HUES6 (cell line): ENCODE results near the gene SIRPA.

ENCODE experiments used
- H3K27ac ChIP-seq: 2 replicates; pipeline ENCODE4 v1.7.0; 2013; ENCODE audit warnings: low read depth, mild to moderate bottlenecking, low read length, inconsistent platforms
- H3K27me3 ChIP-seq: 2 replicates; pipeline ENCODE4 v1.6.1; 2013; ENCODE audit warnings: low read length; ENCODE audit not compliant: control insufficient read depth, insufficient read depth
- H3K36me3 ChIP-seq: 2 replicates; pipeline ENCODE4 v1.6.1; 2013; ENCODE audit warnings: low read length; ENCODE audit not compliant: control insufficient read depth, insufficient read depth
- H3K4me1 ChIP-seq: 2 replicates; pipeline ENCODE4 v1.6.1; 2013; ENCODE audit warnings: low read length; ENCODE audit not compliant: control insufficient read depth, insufficient read depth
- H3K4me3 ChIP-seq: 2 replicates; pipeline ENCODE4 v1.5.1; 2013; ENCODE audit warnings: low read depth, low read length
- H3K9ac ChIP-seq: one replicate; pipeline ENCODE4 v1.6.1; 2013; ENCODE audit warnings: mild to moderate bottlenecking, low read length
- H3K9me3 ChIP-seq: 2 replicates; pipeline ENCODE4 v1.6.1; 2013; ENCODE audit warnings: low read depth, low read length; ENCODE audit not compliant: control insufficient read depth, insufficient read depth

Gene SIRPA

DNA sequence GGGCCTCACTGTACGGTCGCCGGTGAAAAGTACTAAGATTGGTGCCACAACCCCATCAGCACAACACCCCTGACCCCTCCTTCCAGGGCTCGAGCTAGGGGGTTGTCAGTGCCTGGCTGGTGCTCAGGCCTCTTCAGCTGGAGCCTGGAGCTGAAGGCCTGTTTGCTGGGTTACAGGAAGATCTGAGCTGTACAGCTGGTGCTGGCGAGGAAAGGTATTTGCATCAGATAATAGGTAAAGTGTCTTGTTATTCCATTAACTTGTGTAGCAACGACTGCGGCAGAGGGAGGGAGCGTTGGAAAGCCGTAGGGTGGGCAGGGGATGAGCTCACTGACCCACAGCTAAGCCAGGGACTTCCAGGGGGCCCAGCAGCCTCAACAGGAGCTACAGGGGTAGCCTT lies 15.8 kb upstream of the SIRPA start:
- Histone ChIP-seq H3K9me3 (no peaks in the 10 kb centered on the region), H3K4me1 (peaks cover 10% of the 10 kb centered on the region), H3K27me3 (no peaks in the 10 kb centered on the region), H3K9ac (no peak overlapping the region), H3K36me3 (no peaks in the 10 kb centered on the region), H3K27ac (no peak overlapping the region), H3K4me3 (no peak overlapping the region)

DNA sequence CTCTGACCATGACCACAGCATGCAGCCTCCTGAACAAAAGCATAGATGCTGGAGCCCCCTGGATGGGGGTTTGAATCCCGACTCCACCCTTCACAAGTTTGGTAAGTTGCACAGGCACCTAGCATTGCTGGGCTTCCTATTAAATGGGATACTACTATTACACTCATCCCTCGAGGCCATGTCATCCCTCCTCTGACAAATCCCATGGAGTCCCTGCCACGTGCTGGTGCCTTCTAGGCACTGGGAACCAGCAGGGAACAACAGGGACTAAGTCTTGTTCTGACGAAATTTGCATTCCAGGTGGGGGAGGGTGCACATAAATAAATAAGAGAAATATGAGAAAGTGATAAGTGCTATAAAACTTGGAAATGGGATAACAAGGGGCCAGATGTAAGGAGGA lies 15.3 kb upstream of the SIRPA start:
- Histone ChIP-seq H3K36me3 (no peaks in the 10 kb centered on the region), H3K27ac (no peak overlapping the region), H3K27me3 (no peaks in the 10 kb centered on the region), H3K9ac (no peak overlapping the region), H3K4me1 (peaks cover 10% of the 10 kb centered on the region), H3K9me3 (no peaks in the 10 kb centered on the region), H3K4me3 (no peak overlapping the region)

DNA sequence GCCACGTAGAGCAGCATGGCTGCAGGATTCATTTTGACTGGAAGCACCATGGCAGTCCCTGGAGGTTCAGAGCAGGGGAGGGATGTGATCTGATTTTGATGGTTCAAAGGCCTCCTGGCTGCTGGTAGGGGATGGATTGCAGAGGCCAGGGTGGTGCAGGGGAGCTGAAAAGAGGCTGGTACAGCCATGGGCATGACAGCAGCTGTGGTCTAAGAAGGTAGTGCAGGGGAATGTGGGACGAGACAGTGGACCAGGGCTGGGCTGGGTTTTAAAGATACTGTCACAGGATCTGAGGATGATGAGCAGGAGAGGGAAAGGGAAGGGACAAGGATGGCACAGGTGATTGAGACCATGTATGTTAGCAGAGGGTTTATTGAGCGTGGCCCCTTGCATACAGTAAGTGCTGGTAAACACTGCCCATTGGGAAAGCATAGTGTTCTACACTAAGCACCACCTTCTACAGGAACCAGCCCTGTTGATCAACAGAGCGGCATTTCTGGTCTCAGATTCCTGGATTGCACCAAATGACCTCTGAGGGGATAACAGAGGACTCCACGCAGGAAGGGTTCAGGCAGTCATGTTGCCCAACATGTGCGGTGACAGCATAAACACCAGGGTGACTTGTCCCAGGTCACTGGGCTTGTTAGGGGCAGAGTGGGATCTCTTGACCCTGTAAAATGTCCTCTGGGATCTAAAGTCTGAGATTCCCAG lies 14.5 kb upstream of the SIRPA start:
- H3K27me3 ChIP-seq = no peaks in the 10 kb centered on the region
- H3K9ac ChIP-seq = no peak overlapping the region
- peaks cover 10% of the 10 kb centered on the region for H3K4me1 ChIP-seq
- no peaks in the 10 kb centered on the region for H3K36me3 ChIP-seq
- no peaks in the 10 kb centered on the region for H3K9me3 ChIP-seq
- no peak overlapping the region for H3K27ac ChIP-seq
- no peak overlapping the region for H3K4me3 ChIP-seq

DNA sequence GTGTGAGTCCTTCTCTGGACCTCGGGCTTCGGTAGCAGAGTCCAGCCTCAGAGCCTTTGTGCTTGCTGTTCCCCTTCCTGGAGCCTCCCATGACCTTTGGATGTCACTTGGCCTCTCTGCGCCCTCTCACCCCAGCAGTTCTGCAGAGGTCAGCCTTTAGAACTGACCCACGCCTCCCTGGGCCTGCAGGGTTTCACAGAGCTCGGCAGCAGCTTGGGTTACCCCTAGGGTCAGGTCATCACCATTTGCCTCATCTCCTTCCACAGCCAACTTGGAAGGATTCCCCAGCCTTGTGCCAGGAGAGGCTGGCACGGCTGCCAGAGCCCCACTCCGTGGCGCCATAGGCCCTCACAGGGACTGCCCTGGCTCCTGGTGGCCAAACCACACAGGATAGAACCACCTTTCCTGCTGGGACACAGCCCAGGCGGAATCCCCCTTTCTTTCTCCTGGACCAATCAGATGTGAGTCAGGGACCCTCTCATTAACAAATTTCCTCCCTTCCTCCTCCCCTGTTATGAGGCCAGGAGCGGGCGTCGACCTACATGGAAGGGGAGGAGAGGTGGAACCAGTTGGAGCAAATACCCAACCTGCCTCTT lies 13.9 kb upstream of the SIRPA start:
- Histone ChIP-seq H3K9me3 (no peaks in the 10 kb centered on the region), H3K27me3 (no peaks in the 10 kb centered on the region), H3K4me1 (peaks cover 10% of the 10 kb centered on the region), H3K27ac (no peak overlapping the region), H3K36me3 (no peaks in the 10 kb centered on the region), H3K4me3 (no peak overlapping the region), H3K9ac (no peak overlapping the region)

DNA sequence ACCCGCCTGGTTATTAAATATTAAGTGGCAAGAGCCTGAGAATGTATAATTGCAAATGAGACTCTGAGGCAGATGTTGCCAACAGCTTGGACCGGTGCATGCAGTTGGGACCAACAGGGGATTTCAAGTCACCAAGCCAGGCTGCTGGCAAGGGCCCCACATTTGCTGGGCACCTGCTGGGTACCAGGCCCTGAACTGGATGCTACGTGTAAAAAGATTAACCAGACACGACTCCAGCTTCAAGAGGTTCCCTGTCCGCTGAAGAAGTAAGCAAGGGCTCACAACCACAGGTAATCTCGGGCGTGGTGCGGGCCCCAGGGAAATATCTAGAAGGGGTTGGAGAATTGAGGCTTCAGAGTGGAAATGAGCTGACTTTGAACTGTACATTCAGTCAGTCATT lies 13.2 kb upstream of the SIRPA start:
- H3K27ac ChIP-seq = no peak overlapping the region
- H3K27me3 ChIP-seq = no peaks in the 10 kb centered on the region
- no peak overlapping the region for H3K4me3 ChIP-seq
- peaks cover 10% of the 10 kb centered on the region for H3K4me1 ChIP-seq
- no peaks in the 10 kb centered on the region for H3K36me3 ChIP-seq
- H3K9ac ChIP-seq = no peak overlapping the region
- no peaks in the 10 kb centered on the region for H3K9me3 ChIP-seq

DNA sequence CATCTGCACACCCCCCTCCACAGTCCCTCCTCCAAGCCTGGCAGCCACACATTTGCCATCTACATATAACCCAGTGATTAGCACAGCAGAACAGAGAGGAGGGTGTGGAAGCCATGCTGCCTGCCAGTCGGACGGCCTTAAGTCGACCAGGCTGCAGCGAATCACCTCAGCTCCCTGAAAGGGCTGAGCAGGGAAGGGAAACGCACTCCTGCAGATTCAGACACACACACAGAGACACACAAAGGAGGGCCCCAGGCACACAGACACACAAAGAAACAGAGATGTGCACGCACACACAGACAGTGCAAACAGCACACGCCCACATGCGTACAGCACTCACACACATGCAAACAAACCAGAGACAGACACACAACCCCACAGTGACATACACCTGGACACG lies 11.2 kb upstream of the SIRPA start:
- H3K36me3 ChIP-seq = no peaks in the 10 kb centered on the region
- H3K27me3 ChIP-seq = no peaks in the 10 kb centered on the region
- peaks cover 12% of the 10 kb centered on the region for H3K4me1 ChIP-seq
- no peak overlapping the region for H3K27ac ChIP-seq
- no peaks in the 10 kb centered on the region for H3K9me3 ChIP-seq
- no peak overlapping the region for H3K9ac ChIP-seq
- no peak overlapping the region for H3K4me3 ChIP-seq

DNA sequence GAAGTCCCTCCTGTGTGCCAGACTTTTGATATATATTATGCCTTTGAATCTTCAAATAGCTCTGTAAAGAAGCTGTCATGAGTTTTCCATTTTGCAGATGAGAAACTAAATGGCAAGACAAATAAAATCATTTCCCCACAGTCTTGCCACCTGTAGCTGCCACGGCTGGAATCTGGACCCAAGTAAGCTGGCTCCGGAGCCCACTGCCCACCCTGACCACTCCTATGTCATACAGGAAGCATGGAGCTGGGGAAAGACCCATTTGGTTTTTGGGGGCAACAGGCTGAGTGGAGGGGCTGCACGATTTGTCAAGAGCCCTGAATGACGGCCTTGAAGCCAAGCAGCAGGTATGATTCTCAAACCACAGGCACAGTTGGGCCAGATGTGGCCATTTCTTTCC lies 10.0 kb upstream of the SIRPA start:
- Histone ChIP-seq H3K9me3 (no peaks in the 10 kb centered on the region), H3K9ac (no peak overlapping the region), H3K27ac (no peak overlapping the region), H3K4me1 (peaks cover 18% of the 10 kb centered on the region), H3K27me3 (no peaks in the 10 kb centered on the region), H3K4me3 (no peak overlapping the region), H3K36me3 (no peaks in the 10 kb centered on the region)

DNA sequence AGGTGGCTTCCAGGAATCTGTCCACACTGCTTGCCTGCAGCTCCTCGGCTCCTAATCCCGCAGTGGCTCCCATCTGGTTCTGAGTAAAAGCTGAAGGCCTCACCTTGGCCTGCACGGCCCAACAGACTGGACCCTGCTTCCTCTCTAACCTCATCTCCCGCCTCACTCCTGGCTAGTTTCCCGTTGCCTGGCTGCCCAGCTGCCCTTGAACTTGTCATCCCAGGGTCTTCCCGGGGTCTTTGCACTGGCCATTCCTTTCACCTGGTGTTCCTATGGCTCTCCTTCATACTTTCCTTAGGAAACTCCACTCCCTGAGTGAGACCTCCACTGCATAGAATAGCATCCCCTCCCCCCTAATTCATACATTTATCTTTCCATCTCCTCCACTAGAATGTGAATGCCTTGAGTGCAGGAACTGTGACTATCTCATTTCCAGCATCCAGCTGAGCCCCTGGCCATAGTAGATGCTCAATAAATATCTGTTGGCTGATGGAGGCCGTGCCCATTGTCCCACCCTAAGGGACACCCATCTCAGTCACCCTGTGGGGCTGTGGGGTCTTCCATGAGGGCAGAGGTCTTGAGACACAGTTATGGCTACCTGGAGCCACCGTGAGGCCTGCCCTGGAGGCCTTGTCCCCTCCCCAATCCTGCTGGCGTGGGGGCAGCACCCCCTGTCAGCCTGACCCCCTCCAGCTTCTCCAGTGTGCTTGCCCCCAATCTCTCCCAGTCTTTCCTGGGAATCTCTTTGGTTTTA lies 9.1 kb upstream of the SIRPA start:
- H3K9me3 ChIP-seq = no peaks in the 10 kb centered on the region
- no peak overlapping the region for H3K9ac ChIP-seq
- H3K27me3 ChIP-seq = no peaks in the 10 kb centered on the region
- H3K27ac ChIP-seq = no peak overlapping the region
- peaks cover 26% of the 10 kb centered on the region for H3K4me1 ChIP-seq
- no peak overlapping the region for H3K4me3 ChIP-seq
- no peaks in the 10 kb centered on the region for H3K36me3 ChIP-seq

DNA sequence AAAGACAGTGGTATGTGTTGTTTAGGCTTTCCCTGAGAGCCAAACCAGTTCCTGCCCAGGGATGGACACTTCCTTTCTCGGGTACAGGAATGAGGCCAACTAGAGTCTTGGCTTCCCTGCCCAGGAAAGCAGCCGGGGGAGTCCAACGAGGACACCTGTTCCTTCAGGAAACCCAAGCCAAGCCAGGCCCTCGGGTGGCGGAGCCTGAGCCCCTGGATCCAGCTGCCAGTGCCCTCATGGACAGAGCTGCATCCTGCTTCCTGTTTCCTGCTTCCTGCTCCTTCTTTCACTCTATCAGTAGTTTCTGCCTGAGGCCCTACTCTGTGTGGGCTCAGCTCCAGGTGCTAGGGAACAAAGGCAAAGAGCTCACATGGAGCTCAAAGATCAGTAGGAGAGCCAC lies 7.9 kb upstream of the SIRPA start:
- Histone ChIP-seq H3K4me1 (peaks cover 24% of the 10 kb centered on the region), H3K27ac (no peak overlapping the region), H3K9ac (no peak overlapping the region), H3K36me3 (no peaks in the 10 kb centered on the region), H3K27me3 (peaks cover 3% of the 10 kb centered on the region), H3K9me3 (no peaks in the 10 kb centered on the region), H3K4me3 (no peak overlapping the region)

DNA sequence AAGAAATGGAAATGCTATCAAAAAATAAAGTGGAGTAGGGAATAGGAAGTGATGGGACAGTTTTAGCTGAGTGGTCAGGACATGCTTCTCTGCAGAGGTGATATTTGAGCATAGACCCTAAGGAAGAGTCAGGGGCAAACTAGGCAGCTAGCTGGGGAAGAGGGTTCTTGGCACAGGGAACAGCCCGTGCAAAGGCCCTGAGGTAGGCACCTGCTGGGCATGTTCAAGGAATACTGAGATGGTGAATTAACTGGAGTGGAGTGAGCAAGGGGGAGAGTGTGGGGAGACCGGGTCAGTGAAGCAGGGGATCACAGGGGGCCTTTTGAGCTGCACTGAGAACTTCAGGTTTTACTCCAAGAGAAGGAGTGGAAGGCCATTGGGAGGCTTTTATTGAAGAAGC lies 7.5 kb upstream of the SIRPA start:
- Histone ChIP-seq H3K27ac (no peak overlapping the region), H3K4me1 (peaks cover 24% of the 10 kb centered on the region)

DNA sequence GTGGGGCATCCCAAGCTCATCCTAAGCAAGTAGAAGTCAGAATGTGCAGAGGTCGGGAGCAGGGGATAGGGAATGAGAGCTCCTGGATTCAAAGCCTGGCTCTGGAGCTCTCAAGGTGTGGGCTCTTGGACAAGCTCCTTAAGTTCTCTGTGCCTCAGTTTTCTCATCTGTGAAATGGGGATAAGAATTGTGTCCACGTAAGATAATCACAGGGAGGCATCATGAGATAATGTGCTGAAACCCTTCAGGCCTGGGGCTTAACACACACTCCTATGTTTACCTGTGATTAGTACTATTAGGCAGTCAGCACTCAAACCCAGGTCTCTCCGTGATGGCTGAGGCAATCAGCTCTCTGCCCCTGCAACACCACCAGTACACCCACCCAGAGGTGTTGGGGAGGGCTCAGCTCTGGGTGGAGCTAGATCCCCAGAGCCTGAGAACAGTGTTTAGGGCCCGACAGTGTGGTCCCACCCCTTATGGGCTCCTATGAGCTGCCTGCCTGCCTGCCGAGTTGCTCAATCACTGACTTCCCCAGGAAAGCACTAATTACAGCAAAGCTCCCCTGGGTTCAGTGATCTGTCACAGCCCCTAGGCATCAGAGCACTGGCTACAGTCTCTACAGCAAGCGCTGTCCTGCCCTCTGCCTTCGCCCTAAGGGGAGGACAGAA lies 6.3 kb upstream of the SIRPA start:
- H3K9ac ChIP-seq = no peak overlapping the region
- no peaks in the 10 kb centered on the region for H3K9me3 ChIP-seq
- H3K36me3 ChIP-seq = no peaks in the 10 kb centered on the region
- no peak overlapping the region for H3K27ac ChIP-seq
- no peak overlapping the region for H3K4me3 ChIP-seq
- peaks cover 29% of the 10 kb centered on the region for H3K4me1 ChIP-seq
- H3K27me3 ChIP-seq = peaks cover 19% of the 10 kb centered on the region

More for the DNA sequence above, 7.5 kb upstream of the SIRPA start:
- H3K36me3 ChIP-seq = no peaks in the 10 kb centered on the region
- H3K9ac ChIP-seq = no peak overlapping the region
- H3K4me3 ChIP-seq = no peak overlapping the region
- H3K9me3 ChIP-seq = no peaks in the 10 kb centered on the region
- peaks cover 7% of the 10 kb centered on the region for H3K27me3 ChIP-seq
